Hepatocyte (in vitro differentiated cells): Measurements from ENCODE around the gene ACAN. TPM values are rescaled to one million over a fixed set of nuclear protein-coding genes. Genes with fewer than 3 reads are reported as not detected.

Experiments used
- DNase-seq: peaks from one replicate; pipeline ENCODE4 v3.0.0-alpha.2; 2016; ENCODE audit warnings: low spot score
- H2AFZ ChIP-seq: fragments of 200-600 bp; sonication (generic); 2 replicates; pipeline ENCODE4 v1.6.0; 2016; ENCODE audit warnings: antibody characterized with exemption, mild to moderate bottlenecking
- H3K27ac ChIP-seq: fragments of 200-600 bp; sonication (generic); 2 replicates; pipeline ENCODE4 v1.5.1; 2016; ENCODE audit warnings: mild to moderate bottlenecking
- H3K27me3 ChIP-seq: fragments of 200-600 bp; sonication (generic); 2 replicates; pipeline ENCODE4 v1.6.1; 2016
- H3K36me3 ChIP-seq: fragments of 200-600 bp; sonication (generic); replicated peaks from 2 replicates; pipeline ENCODE4 v1.5.1; 2016; ENCODE audit warnings: low read depth; ENCODE audit not compliant: insufficient read depth
- H3K4me1 ChIP-seq: fragments of 200-600 bp; sonication (generic); 2 replicates; pipeline ENCODE4 v1.5.1; 2016; ENCODE audit warnings: mild to moderate bottlenecking, moderate library complexity; ENCODE audit not compliant: insufficient read depth
- H3K4me2 ChIP-seq: fragments of 200-600 bp; sonication (generic); 2 replicates; pipeline ENCODE4 v1.6.0; 2016
- H3K4me3 ChIP-seq: fragments of 200-600 bp; sonication (generic); 2 replicates; pipeline ENCODE4 v1.5.1; 2016; ENCODE audit warnings: mild to moderate bottlenecking
- H3K79me2 ChIP-seq: fragments of 200-600 bp; sonication (generic); 2 replicates; pipeline ENCODE4 v1.6.0; 2017; ENCODE audit warnings: mild to moderate bottlenecking
- H3K9me2 ChIP-seq: fragments of 200-600 bp; sonication (generic); replicated peaks from 2 replicates; pipeline ENCODE4 v1.6.0; 2017; ENCODE audit warnings: mild to moderate bottlenecking; ENCODE audit not compliant: insufficient read depth
- H3K9me3 ChIP-seq: fragments of 200-600 bp; sonication (generic); 2 replicates; pipeline ENCODE4 v1.5.1; 2016; ENCODE audit warnings: low read depth, mild to moderate bottlenecking
- H4K20me1 ChIP-seq: fragments of 200-600 bp; sonication (generic); 2 replicates; pipeline ENCODE4 v1.6.0; 2016; ENCODE audit warnings: mild to moderate bottlenecking; ENCODE audit not compliant: insufficient read depth, poor library complexity, severe bottlenecking
- CTCF ChIP-seq: fragments of 200-600 bp; sonication (generic); IDR thresholded peaks from 2 replicates; pipeline ENCODE4 v1.5.1; 2016; ENCODE audit warnings: antibody characterized with exemption, mild to moderate bottlenecking; ENCODE audit not compliant: poor library complexity
- EZH2 ChIP-seq: fragments of 200-600 bp; sonication (generic); IDR thresholded peaks from 2 replicates; pipeline ENCODE4 v1.6.1; 2016; ENCODE audit warnings: antibody characterized with exemption, mild to moderate bottlenecking, borderline replicate concordance
- EZH2phosphoT487 ChIP-seq: fragments of 200-600 bp; sonication (generic); IDR thresholded peaks from one replicate; pipeline ENCODE4 v1.6.1; 2018; ENCODE audit warnings: antibody characterized with exemption, mild to moderate bottlenecking, low read depth, moderate library complexity; ENCODE audit not compliant: unreplicated experiment, severe bottlenecking
- WGBS: methylation state at CpG from one replicate; pipeline ENCODE4 v1.1.6; 2016; ENCODE audit warnings: low lambda C conversion rate; ENCODE audit errors: missing lambda C conversion rate; 5-methylcytosine and 5-hydroxymethylcytosine counted together
- polyA plus RNA-seq: library from polyadenylated mRNA; unstranded; fragments of >200 nt; fragmentation: Nextera tagmentation; extraction: Ambion mirVana; gene quantifications from 2 replicates; pipeline ENCODE4 v1.2.1, GENCODE V29; 2016
- total RNA-seq: library from RNA; depleted of rRNA; stranded (reverse); fragments of >200 nt; gene quantifications from 2 replicates; pipeline ENCODE4 v1.2.3, GENCODE V29; 2014

ACAN gene
- total and polyA plus RNA-seq, 2 experiments from 2014 or later = 0.20 to 0.34 TPM

DNA sequence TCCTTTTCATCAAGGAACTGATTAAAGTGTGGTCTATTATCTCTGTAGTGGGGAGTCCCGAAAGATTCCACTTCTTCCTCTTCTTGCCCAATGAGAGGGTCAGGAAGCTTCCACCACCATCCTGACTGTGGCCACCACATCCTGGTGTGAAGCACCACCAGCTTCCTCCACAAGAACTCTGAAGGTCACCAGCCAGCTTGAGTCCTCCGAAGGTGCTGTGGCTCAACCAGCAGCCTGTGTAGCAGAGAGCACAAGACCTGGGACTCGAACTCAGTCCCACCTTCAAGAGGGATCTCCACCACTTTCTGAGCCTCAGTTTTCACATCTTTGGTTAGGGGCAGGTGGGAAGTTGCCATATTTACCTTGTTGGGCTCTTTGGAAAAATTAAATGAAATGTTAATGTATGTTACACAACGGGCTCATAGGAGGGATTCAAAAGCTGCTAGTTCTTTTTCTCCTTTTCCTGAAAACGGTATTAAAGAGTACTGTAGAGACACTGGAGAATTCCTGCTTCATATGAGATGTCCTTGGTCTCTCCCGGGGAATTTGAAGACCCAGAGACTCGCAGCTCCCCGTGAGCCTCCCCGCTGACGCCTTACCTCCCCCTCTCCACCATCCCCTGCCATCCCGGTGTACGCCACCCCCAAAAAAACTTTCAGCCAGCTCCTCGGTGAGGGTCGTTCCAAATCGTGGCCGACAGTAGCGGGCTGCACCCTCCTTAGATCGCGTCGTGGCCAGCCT is 816 bp upstream of the ACAN start:
- Histone ChIP-seq H3K4me3 (no peak overlapping the region), H3K9me3 (no peaks in the 10 kb centered on the region), H3K4me2 (peak overlapping the region; percentile 91), H3K36me3 (no peaks in the 10 kb centered on the region), H3K4me1 (no peaks in the 10 kb centered on the region), H3K9me2 (no peaks in the 10 kb centered on the region), H4K20me1 (no peaks in the 10 kb centered on the region), H3K79me2 (no peaks in the 10 kb centered on the region), H2AFZ (no peak overlapping the region), H3K27me3 (peaks cover 80% of the 10 kb centered on the region), H3K27ac (no peak overlapping the region)
- 23% methylated on average over 16 of the region's 20 CpGs for WGBS
- TF ChIP-seq EZH2 = no peak
- TF ChIP-seq CTCF = no peak
- TF ChIP-seq EZH2phosphoT487 = no peak
- DNase-seq = no peak

DNA sequence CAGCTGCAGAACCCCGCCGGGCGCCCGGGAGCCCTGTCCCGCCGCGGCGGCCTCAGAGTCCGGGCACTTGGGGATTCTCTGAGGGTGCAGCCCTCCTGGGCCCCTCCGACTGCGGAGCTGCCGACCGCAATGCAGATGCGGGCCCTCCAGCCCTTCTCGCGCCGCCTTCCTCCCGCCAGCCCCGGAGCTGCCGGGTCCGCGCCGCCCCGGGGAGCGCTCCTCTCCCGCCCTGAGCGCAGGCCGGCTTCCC is 320 bp upstream of the ACAN start:
- H3K4me1 ChIP-seq = no peaks in the 10 kb centered on the region
- H2AFZ ChIP-seq = no peak overlapping the region
- H3K79me2 ChIP-seq = no peaks in the 10 kb centered on the region
- no peaks in the 10 kb centered on the region for H4K20me1 ChIP-seq
- H3K27me3 ChIP-seq = peaks cover 77% of the 10 kb centered on the region
- TF ChIP-seq EZH2phosphoT487 (no peak), CTCF (no peak), EZH2 (no peak)
- no peak for DNase-seq
- no peaks in the 10 kb centered on the region for H3K9me2 ChIP-seq
- H3K4me3 ChIP-seq = no peak overlapping the region
- no peaks in the 10 kb centered on the region for H3K9me3 ChIP-seq
- H3K27ac ChIP-seq = no peak overlapping the region
- WGBS = under 1% methylated on average over 20 of the region's 28 CpGs
- H3K4me2 ChIP-seq = peak overlapping the region; percentile 91
- H3K36me3 ChIP-seq = no peaks in the 10 kb centered on the region

GRCh38 chr15:88803920-88804247 is 648 bp downstream of the ACAN start:
- TF ChIP-seq EZH2phosphoT487 (no peak), EZH2 (peak; percentile 51)
- H3K4me1 ChIP-seq = no peaks in the 10 kb centered on the region
- peak overlapping the region; percentile 91 for H3K4me2 ChIP-seq
- no peaks in the 10 kb centered on the region for H4K20me1 ChIP-seq
- no peaks in the 10 kb centered on the region for H3K36me3 ChIP-seq
- no peaks in the 10 kb centered on the region for H3K9me2 ChIP-seq
- 18% methylated on average over 10 of the region's 10 CpGs for WGBS
- DNase-seq = no peak
- no peak overlapping the region for H2AFZ ChIP-seq
- no peak overlapping the region for H3K4me3 ChIP-seq
- H3K27me3 ChIP-seq = peaks cover 69% of the 10 kb centered on the region
- H3K9me3 ChIP-seq = no peaks in the 10 kb centered on the region
- H3K27ac ChIP-seq = no peak overlapping the region
- H3K79me2 ChIP-seq = no peaks in the 10 kb centered on the region

GRCh38 chr15:88804257-88804656 is 1.0 kb downstream of the ACAN start:
- Histone ChIP-seq H3K9me3 (no peaks in the 10 kb centered on the region), H4K20me1 (no peaks in the 10 kb centered on the region), H3K4me1 (no peaks in the 10 kb centered on the region), H3K9me2 (no peaks in the 10 kb centered on the region), H2AFZ (no peak overlapping the region), H3K36me3 (no peaks in the 10 kb centered on the region), H3K4me3 (no peak overlapping the region), H3K27ac (no peak overlapping the region), H3K27me3 (peaks cover 67% of the 10 kb centered on the region), H3K79me2 (no peaks in the 10 kb centered on the region), H3K4me2 (no peak overlapping the region)
- TF ChIP-seq CTCF (no peak), EZH2 (no peak), EZH2phosphoT487 (no peak)
- DNase-seq = no peak
- WGBS = 70% methylated on average over 10 of the region's 10 CpGs
